Activated naive CD8-positive, alpha-beta T cell treated with anti-CD3 and anti-CD28 coated beads, Interleukin-2, amount 50 U/mL, for 16 hours (primary cell): Measurements from ENCODE around the gene GNG13.
"Not testable (repeated sequence)": the region's sequence is repeated elsewhere in the genome, so short reads cannot be mapped to it uniquely, and the experiment has no call there.

Experiments used
- DNase-seq: peaks from one replicate; pipeline ENCODE4 v3.0.0-alpha.2; 2020; ENCODE audit warnings: low read depth, low spot score

The GNG13 gene

GRCh38 chr16:761625-762513 lies 38.7 kb downstream of the GNG13 start:
- no peak for DNase-seq

GRCh38 chr16:760545-761343 lies 39.8 kb downstream of the GNG13 start, which contains the start of gene MSLN:
MSLN (plus strand) TSS chr16:760734; CDS start chr16:762681, 1,947 bp downstream.
- DNase-seq: no peak

- DNase-seq: no peak
Observed at GRCh38 chr16:760065-760464, 40.5 kb downstream of the GNG13 start.

GRCh38 chr16:759110-759910 lies 41.2 kb downstream of the GNG13 start:
- DNase-seq: no peak

GRCh38 chr16:756428-756827 lies 44.1 kb downstream of the GNG13 start:
- no peak for DNase-seq

GRCh38 chr16:754656-755055 lies 45.9 kb downstream of the GNG13 start:
- DNase-seq: no peak

- not testable (repeated sequence) for DNase-seq
Observed at GRCh38 chr16:754121-754607, 46.4 kb downstream of the GNG13 start.

GRCh38 chr16:752007-752312 lies 48.6 kb downstream of the GNG13 start:
- no peak for DNase-seq

GRCh38 chr16:751152-752006 lies 49.2 kb downstream of the GNG13 start:
- no peak for DNase-seq

- DNase-seq: no peak
Observed at GRCh38 chr16:750485-750884, 50.0 kb downstream of the GNG13 start.

- DNase-seq: no peak
Observed at GRCh38 chr16:749010-749409, 51.5 kb downstream of the GNG13 start.
